Nephron (organoid): ENCODE measurements around the gene CREB5.

ENCODE experiments used
- H3K27ac Mint-ChIP-seq, 3 experiments: 2 replicates each; pipeline ENCODE4 v1.8.0; 2020; ENCODE audit warnings: mixed read lengths in 3 of 3, mild to moderate bottlenecking in 2 of 3, moderate library complexity in 1 of 3
- H3K27me3 Mint-ChIP-seq: 2 replicates; pipeline ENCODE4 v1.8.0; 2021; ENCODE audit warnings: low read depth, mild to moderate bottlenecking, moderate library complexity, mixed read lengths
- H3K36me3 Mint-ChIP-seq: 2 replicates; pipeline ENCODE4 v1.8.0; 2020; ENCODE audit warnings: low read depth, mixed read lengths
- H3K4me1 Mint-ChIP-seq: 2 replicates; pipeline ENCODE4 v1.8.0; 2020; ENCODE audit warnings: mixed read lengths
- H3K4me3 Mint-ChIP-seq, 3 experiments: 2 replicates each; pipeline ENCODE4 v1.8.0; 2020; ENCODE audit warnings: mild to moderate bottlenecking in 3 of 3, mixed read lengths in 3 of 3, moderate library complexity in 2 of 3
- H3K9me3 Mint-ChIP-seq: 2 replicates; pipeline ENCODE4 v1.8.0; 2020; ENCODE audit warnings: mixed read lengths
- CTCF ChIP-seq, 3 experiments: fragments of 200-600 bp; sonication (generic); IDR thresholded peaks; one replicate each; pipeline ENCODE4 v1.5.0; 2021; ENCODE audit warnings: antibody characterized with exemption in 3 of 3; ENCODE audit not compliant: unreplicated experiment in 3 of 3

Gene CREB5

GRCh38 chr7:28456044-28456443 lies 43.7 kb downstream of the CREB5 start:
- Mint-ChIP-seq H3K36me3 (peaks cover 4% of the 10 kb centered on the region), H3K27ac (peak overlapping the region in 2 of 3 experiments; percentile 29 to 54), H3K4me1 (peaks cover 8% of the 10 kb centered on the region), H3K27me3 (no peaks in the 10 kb centered on the region), H3K9me3 (peaks cover 3% of the 10 kb centered on the region), H3K4me3 (no peak overlapping the region)
- no peak for TF ChIP-seq CTCF (IDR thresholded peaks at IDR 0.05; ENCODE audit: unreplicated experiment in 3 of 3)

- H3K4me1 Mint-ChIP-seq: peaks cover 8% of the 10 kb centered on the region
- H3K9me3 Mint-ChIP-seq: peaks cover 6% of the 10 kb centered on the region
- H3K36me3 Mint-ChIP-seq: peaks cover 4% of the 10 kb centered on the region
- no peak overlapping the region for H3K27ac Mint-ChIP-seq
- H3K4me3 Mint-ChIP-seq: no peak overlapping the region
- no peak for TF ChIP-seq CTCF (IDR thresholded peaks at IDR 0.05; ENCODE audit: unreplicated experiment in 3 of 3)
- H3K27me3 Mint-ChIP-seq: no peaks in the 10 kb centered on the region
These were observed 46.4 kb downstream of the CREB5 start for GRCh38 chr7:28458732-28459131.

- Mint-ChIP-seq H3K27me3 (no peaks in the 10 kb centered on the region), H3K27ac (no peak overlapping the region), H3K9me3 (peaks cover 6% of the 10 kb centered on the region), H3K4me3 (no peak overlapping the region), H3K4me1 (peaks cover 8% of the 10 kb centered on the region), H3K36me3 (peaks cover 4% of the 10 kb centered on the region)
- TF ChIP-seq CTCF (IDR thresholded peaks at IDR 0.05; ENCODE audit: unreplicated experiment in 3 of 3): no peak
These were observed 47.0 kb downstream of the CREB5 start for GRCh38 chr7:28459306-28459705.

GRCh38 chr7:28465697-28466096 lies 53.4 kb downstream of the CREB5 start:
- H3K4me1 Mint-ChIP-seq: no peaks in the 10 kb centered on the region
- peaks cover 3% of the 10 kb centered on the region for H3K9me3 Mint-ChIP-seq
- no peaks in the 10 kb centered on the region for H3K36me3 Mint-ChIP-seq
- no peak for TF ChIP-seq CTCF (IDR thresholded peaks at IDR 0.05; ENCODE audit: unreplicated experiment in 3 of 3)
- no peaks in the 10 kb centered on the region for H3K27me3 Mint-ChIP-seq
- H3K27ac Mint-ChIP-seq: no peak overlapping the region
- H3K4me3 Mint-ChIP-seq: no peak overlapping the region

GRCh38 chr7:28466341-28466740 lies 54.0 kb downstream of the CREB5 start:
- H3K9me3 Mint-ChIP-seq: peaks cover 3% of the 10 kb centered on the region
- H3K4me1 Mint-ChIP-seq: no peaks in the 10 kb centered on the region
- no peak overlapping the region for H3K27ac Mint-ChIP-seq
- no peak for TF ChIP-seq CTCF (IDR thresholded peaks at IDR 0.05; ENCODE audit: unreplicated experiment in 3 of 3)
- no peaks in the 10 kb centered on the region for H3K27me3 Mint-ChIP-seq
- no peaks in the 10 kb centered on the region for H3K36me3 Mint-ChIP-seq
- no peak overlapping the region for H3K4me3 Mint-ChIP-seq

- H3K27ac Mint-ChIP-seq: no peak overlapping the region
- H3K36me3 Mint-ChIP-seq: no peaks in the 10 kb centered on the region
- no peaks in the 10 kb centered on the region for H3K4me1 Mint-ChIP-seq
- no peak for TF ChIP-seq CTCF (IDR thresholded peaks at IDR 0.05; ENCODE audit: unreplicated experiment in 3 of 3)
- no peaks in the 10 kb centered on the region for H3K27me3 Mint-ChIP-seq
- peaks cover 3% of the 10 kb centered on the region for H3K9me3 Mint-ChIP-seq
- H3K4me3 Mint-ChIP-seq: no peak overlapping the region
These were observed 54.6 kb downstream of the CREB5 start for GRCh38 chr7:28466885-28467284.
